Endometrial microvascular endothelial cells (primary cell): Measurements from ENCODE around the gene GLYR1. TPM values are rescaled to one million over a fixed set of nuclear protein-coding genes. Genes with fewer than 3 reads are reported as not detected.

Experiments used
- total RNA-seq: library from RNA; depleted of rRNA; stranded (reverse); fragments of >200 nt; gene quantifications from one replicate; pipeline ENCODE4 v1.2.3, GENCODE V29; 2015; ENCODE audit errors: inconsistent ontology term

The GLYR1 gene
- total RNA-seq, 1 donor from 2014 or later = 58.4 TPM

Other genes starting within 250 kb of the GLYR1 start
- 2.5 TPM for gene UBALD1, start 232.4 kb downstream of the GLYR1 start, total RNA-seq
- gene MGRN1, start 222.5 kb downstream of the GLYR1 start, total RNA-seq = 52.2 TPM
- 23.7 TPM for gene NUDT16L1, start 153.7 kb downstream of the GLYR1 start, total RNA-seq
- gene ANKS3, start 113.0 kb downstream of the GLYR1 start, total RNA-seq = 10.5 TPM
- not detected for gene DNAAF8, start 112.8 kb downstream of the GLYR1 start, total RNA-seq
- 13.9 TPM for gene ZNF500, start 80.1 kb downstream of the GLYR1 start, total RNA-seq
- gene SEPTIN12, start 58.9 kb downstream of the GLYR1 start, total RNA-seq = not detected
- gene SMIM22, start 51.9 kb downstream of the GLYR1 start, total RNA-seq = not detected
- 15.6 TPM for gene ROGDI, start 44.7 kb downstream of the GLYR1 start, total RNA-seq
- 28.2 TPM for gene UBN1, start 193 bp upstream of the GLYR1 start, total RNA-seq
- not detected for gene PPL, start 89.9 kb upstream of the GLYR1 start, total RNA-seq
- gene SEC14L5, start 111.0 kb upstream of the GLYR1 start, total RNA-seq = not detected
- gene NAGPA, start 186.6 kb upstream of the GLYR1 start, total RNA-seq = 40.3 TPM
- gene C16orf89, start 218.7 kb upstream of the GLYR1 start, total RNA-seq = not detected
- gene ALG1, start 224.6 kb upstream of the GLYR1 start, total RNA-seq = 46.5 TPM